ENCODE measurements around the gene EFHC2.
"Not testable (repeated sequence)": the region's sequence is repeated elsewhere in the genome, so short reads cannot be mapped to it uniquely, and the experiment has no call there.

The EFHC2 gene

DNA sequence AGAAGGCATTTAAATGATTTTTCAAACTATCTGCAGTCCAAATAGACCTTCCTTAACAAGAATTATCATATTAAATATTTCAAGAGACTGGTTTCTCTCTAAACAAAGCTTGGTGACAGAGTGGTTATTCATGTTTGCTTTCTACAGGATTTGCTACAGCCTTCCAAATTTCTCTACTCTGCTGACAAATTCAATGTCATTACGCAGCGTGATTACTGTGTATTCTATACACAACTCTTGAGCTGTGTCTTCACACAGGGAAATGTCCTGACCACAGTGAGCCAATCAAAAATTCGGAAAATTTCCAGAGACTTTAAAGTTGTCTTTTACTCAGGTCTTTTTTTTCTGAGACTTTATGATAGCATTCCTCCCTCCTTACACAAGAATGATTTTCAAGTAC is 75.6 kb downstream of the EFHC2 start:
- no peak overlapping the region for H3K4me3 ChIP-seq (ENCODE audit: low read depth, low read length)
- TF ChIP-seq, protein P1, sequence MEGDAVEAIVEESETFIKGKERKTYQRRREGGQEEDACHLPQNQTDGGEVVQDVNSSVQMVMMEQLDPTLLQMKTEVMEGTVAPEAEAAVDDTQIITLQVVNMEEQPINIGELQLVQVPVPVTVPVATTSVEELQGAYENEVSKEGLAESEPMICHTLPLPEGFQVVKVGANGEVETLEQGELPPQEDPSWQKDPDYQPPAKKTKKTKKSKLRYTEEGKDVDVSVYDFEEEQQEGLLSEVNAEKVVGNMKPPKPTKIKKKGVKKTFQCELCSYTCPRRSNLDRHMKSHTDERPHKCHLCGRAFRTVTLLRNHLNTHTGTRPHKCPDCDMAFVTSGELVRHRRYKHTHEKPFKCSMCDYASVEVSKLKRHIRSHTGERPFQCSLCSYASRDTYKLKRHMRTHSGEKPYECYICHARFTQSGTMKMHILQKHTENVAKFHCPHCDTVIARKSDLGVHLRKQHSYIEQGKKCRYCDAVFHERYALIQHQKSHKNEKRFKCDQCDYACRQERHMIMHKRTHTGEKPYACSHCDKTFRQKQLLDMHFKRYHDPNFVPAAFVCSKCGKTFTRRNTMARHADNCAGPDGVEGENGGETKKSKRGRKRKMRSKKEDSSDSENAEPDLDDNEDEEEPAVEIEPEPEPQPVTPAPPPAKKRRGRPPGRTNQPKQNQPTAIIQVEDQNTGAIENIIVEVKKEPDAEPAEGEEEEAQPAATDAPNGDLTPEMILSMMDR (IDR thresholded peaks at IDR 0.05; ENCODE audit: low read depth, low read length) = no peak

DNA sequence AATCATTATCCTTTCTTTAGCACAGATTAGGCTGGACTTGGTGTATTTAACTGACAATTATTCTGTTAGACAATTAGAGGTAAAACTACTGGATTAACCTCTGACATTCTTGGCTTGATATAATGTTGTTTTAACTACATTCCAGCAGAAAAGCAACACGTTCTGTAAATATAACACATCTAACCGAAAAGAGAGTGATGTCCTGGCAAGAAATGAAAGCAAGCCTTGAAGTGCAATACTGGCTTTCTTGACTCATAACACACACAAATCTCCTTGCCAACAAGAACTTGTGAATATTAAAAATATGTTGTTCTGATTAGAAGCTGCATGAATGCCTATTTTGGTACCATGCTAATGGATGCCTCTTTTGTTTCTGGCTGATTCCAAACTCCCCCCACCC is 76.4 kb downstream of the EFHC2 start:
- no peak overlapping the region for H3K4me3 ChIP-seq (ENCODE audit: low read depth, low read length)
- TF ChIP-seq, protein P1 (IDR thresholded peaks at IDR 0.05; ENCODE audit: low read depth, low read length) = no peak

- H3K4me3 ChIP-seq (ENCODE audit: low read depth, low read length) = no peak overlapping the region
- TF ChIP-seq, protein P1 (IDR thresholded peaks at IDR 0.05; ENCODE audit: low read depth, low read length) = no peak
These were observed 77.9 kb downstream of the EFHC2 start for GRCh38 chrX:44265559-44265958.

- H3K4me3 ChIP-seq (ENCODE audit: low read depth, low read length) = no peak overlapping the region
- TF ChIP-seq, protein P1 (IDR thresholded peaks at IDR 0.05; ENCODE audit: low read depth, low read length) = no peak
These were observed 78.5 kb downstream of the EFHC2 start for GRCh38 chrX:44264936-44265335.

GRCh38 chrX:44261286-44261685 is 82.2 kb downstream of the EFHC2 start:
- no peak overlapping the region for H3K4me3 ChIP-seq (ENCODE audit: low read depth, low read length)
- TF ChIP-seq, protein P1 (IDR thresholded peaks at IDR 0.05; ENCODE audit: low read depth, low read length) = no peak

DNA sequence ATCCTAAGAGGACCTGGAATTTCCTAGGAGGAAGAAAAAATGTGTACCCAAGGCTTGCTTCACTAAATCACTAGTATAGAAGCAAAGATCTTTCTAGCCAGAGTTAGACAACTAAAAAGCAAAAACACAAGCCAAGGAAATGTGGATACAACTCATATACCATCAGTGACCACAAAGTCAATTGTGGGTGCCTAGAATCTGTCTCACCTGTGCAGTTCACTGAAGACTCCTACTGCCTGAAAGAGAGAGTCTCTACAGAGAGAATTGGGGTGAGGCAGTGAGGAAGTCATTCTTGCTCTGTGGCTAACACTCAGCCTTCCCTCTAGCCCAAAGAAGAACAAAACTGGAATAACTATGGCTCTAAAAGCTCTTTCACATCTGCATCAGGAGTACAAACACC is 82.9 kb downstream of the EFHC2 start:
- TF ChIP-seq, protein P1 (IDR thresholded peaks at IDR 0.05; ENCODE audit: low read depth, low read length) = no peak
- H3K4me3 ChIP-seq (ENCODE audit: low read depth, low read length) = no peak overlapping the region

DNA sequence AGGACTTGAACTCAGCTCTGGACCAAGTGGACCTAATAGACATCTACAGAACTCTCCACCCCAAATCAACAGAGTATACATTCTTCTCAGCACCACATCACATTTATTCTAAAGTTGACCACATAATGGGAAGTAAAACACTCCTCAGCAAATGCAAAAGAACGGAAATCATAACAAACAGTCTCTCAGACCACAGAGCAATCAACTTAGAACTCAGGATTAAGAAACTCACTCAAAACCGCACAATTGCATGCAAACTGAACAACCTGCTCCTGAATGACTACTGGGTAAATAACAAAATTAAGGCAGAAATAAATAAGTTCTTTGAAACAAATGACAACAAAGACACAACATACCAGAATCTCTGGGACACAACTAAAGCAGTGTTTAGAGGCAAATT is 87.7 kb downstream of the EFHC2 start:
- not testable (repeated sequence) for H3K4me3 ChIP-seq (ENCODE audit: low read depth, low read length)

GRCh38 chrX:44253575-44253942 is 89.9 kb downstream of the EFHC2 start:
- no peak overlapping the region for H3K4me3 ChIP-seq (ENCODE audit: low read depth, low read length)
- TF ChIP-seq, protein P1 (IDR thresholded peaks at IDR 0.05; ENCODE audit: low read depth, low read length) = no peak

GRCh38 chrX:44252688-44253574 is 90.5 kb downstream of the EFHC2 start:
- not testable (repeated sequence) for H3K4me3 ChIP-seq (ENCODE audit: low read depth, low read length)
